BLaER1 (cell line): ENCODE data around the gene ANKRD65.
"Not testable (repeated sequence)": the region's sequence is repeated elsewhere in the genome, so short reads cannot be mapped to it uniquely, and the experiment has no call there.

ENCODE experiments used
- H3K27ac ChIP-seq: shearing (Covaris generic); formaldehyde crosslinking; 2 replicates; pipeline ENCODE4 v1.8.1; 2022
- H3K27me3 ChIP-seq: shearing (Covaris generic); formaldehyde crosslinking; 2 replicates; pipeline ENCODE4 v1.8.1; 2022
- H3K36me3 ChIP-seq: shearing (Covaris generic); formaldehyde crosslinking; 2 replicates; pipeline ENCODE4 v1.8.1; 2022
- H3K4me1 ChIP-seq: shearing (Covaris generic); formaldehyde crosslinking; 2 replicates; pipeline ENCODE4 v1.8.1; 2022
- H3K4me2 ChIP-seq: shearing (Covaris generic); formaldehyde crosslinking; 2 replicates; pipeline ENCODE4 v1.8.1; 2022
- H3K4me3 ChIP-seq: shearing (Covaris generic); formaldehyde crosslinking; 2 replicates; pipeline ENCODE4 v1.8.1; 2022
- H3K9ac ChIP-seq: shearing (Covaris generic); formaldehyde crosslinking; 2 replicates; pipeline ENCODE4 v1.8.1; 2022
- H3K9me3 ChIP-seq: shearing (Covaris generic); formaldehyde crosslinking; 2 replicates; pipeline ENCODE4 v1.8.1; 2022
- H4K20me1 ChIP-seq: shearing (Covaris generic); formaldehyde crosslinking; 2 replicates; pipeline ENCODE4 v1.8.1; 2022
- Cebpa-rat ChIP-seq: shearing (Covaris generic); IDR thresholded peaks from 2 replicates; pipeline ENCODE4 v1.8.1; 2022

Gene ANKRD65

GRCh38 chr1:1415751-1416150 is 5.3 kb downstream of the ANKRD65 start:
- H3K4me2 ChIP-seq = no peak overlapping the region
- H3K4me3 ChIP-seq = no peak overlapping the region
- H3K9me3 ChIP-seq = peaks cover 20% of the 10 kb centered on the region
- no peak overlapping the region for H3K9ac ChIP-seq
- H3K4me1 ChIP-seq = peaks cover 29% of the 10 kb centered on the region
- no peak overlapping the region for H3K27ac ChIP-seq
- H4K20me1 ChIP-seq = no peaks in the 10 kb centered on the region
- H3K27me3 ChIP-seq = no peaks in the 10 kb centered on the region
- peaks cover 17% of the 10 kb centered on the region for H3K36me3 ChIP-seq
- TF ChIP-seq Cebpa-rat = no peak

- not testable (repeated sequence) for H3K4me2 ChIP-seq, H3K9ac ChIP-seq, H3K27ac ChIP-seq, H3K27me3 ChIP-seq, H3K4me3 ChIP-seq
- Histone ChIP-seq H3K36me3 (peaks cover 35% of the 10 kb centered on the region), H4K20me1 (peaks cover 24% of the 10 kb centered on the region), H3K9me3 (peaks cover 25% of the 10 kb centered on the region), H3K4me1 (peaks cover 18% of the 10 kb centered on the region)
These were observed 8.7 kb downstream of the ANKRD65 start for GRCh38 chr1:1412311-1412902.

GRCh38 chr1:1411626-1412025 is 9.4 kb downstream of the ANKRD65 start:
- TF ChIP-seq Cebpa-rat = no peak
- H4K20me1 ChIP-seq = peaks cover 25% of the 10 kb centered on the region
- peaks cover 35% of the 10 kb centered on the region for H3K36me3 ChIP-seq
- no peak overlapping the region for H3K4me3 ChIP-seq
- no peaks in the 10 kb centered on the region for H3K27me3 ChIP-seq
- H3K9me3 ChIP-seq = peaks cover 25% of the 10 kb centered on the region
- H3K4me1 ChIP-seq = peaks cover 17% of the 10 kb centered on the region
- no peak overlapping the region for H3K27ac ChIP-seq
- H3K4me2 ChIP-seq = no peak overlapping the region
- no peak overlapping the region for H3K9ac ChIP-seq

- H4K20me1 ChIP-seq = peaks cover 37% of the 10 kb centered on the region
- H3K4me2 ChIP-seq, H3K9ac ChIP-seq, H3K27ac ChIP-seq, H3K27me3 ChIP-seq, H3K4me3 ChIP-seq: not testable (repeated sequence)
- peaks cover 46% of the 10 kb centered on the region for H3K36me3 ChIP-seq
- H3K4me1 ChIP-seq = peaks cover 29% of the 10 kb centered on the region
- peaks cover 25% of the 10 kb centered on the region for H3K9me3 ChIP-seq
These were observed 10.8 kb downstream of the ANKRD65 start for GRCh38 chr1:1410238-1410637.

GRCh38 chr1:1407636-1408318 is 13.3 kb downstream of the ANKRD65 start:
- TF ChIP-seq Cebpa-rat = no peak
- Histone ChIP-seq H3K4me3 (peak overlapping the region; percentile 81), H3K9me3 (peaks cover 25% of the 10 kb centered on the region), H3K27me3 (no peaks in the 10 kb centered on the region), H3K4me2 (peak overlapping the region; percentile 92), H3K9ac (peak overlapping the region; percentile 88), H3K36me3 (peaks cover 71% of the 10 kb centered on the region), H4K20me1 (peaks cover 61% of the 10 kb centered on the region), H3K27ac (peak overlapping the region; percentile 92), H3K4me1 (peaks cover 34% of the 10 kb centered on the region)

- peak within 1 kb of the TSS; percentile 92 for H3K27ac ChIP-seq
- H3K4me3 ChIP-seq = peak within 1 kb of the TSS; percentile 81
- peak within 1 kb of the TSS; percentile 92 for H3K4me2 ChIP-seq
- peaks cover 68% of the 10 kb centered on the region for H4K20me1 ChIP-seq
- peaks cover 74% of the 10 kb centered on the region for H3K36me3 ChIP-seq
- TF ChIP-seq Cebpa-rat = no peak
- peak within 1 kb of the TSS; percentile 88 for H3K9ac ChIP-seq
- H3K4me1 ChIP-seq = peaks cover 37% of the 10 kb centered on the region
- peaks cover 18% of the 10 kb centered on the region for H3K9me3 ChIP-seq
- H3K27me3 ChIP-seq = no peaks in the 10 kb centered on the region
These were observed 14.0 kb downstream of the ANKRD65 start, which contains the start of gene MRPL20 for GRCh38 chr1:1406821-1407635. Gene MRPL20, minus strand, starts transcription at chr1:1407293. Its CDS starts 76 bp downstream, at chr1:1407217.

- peak overlapping the region; percentile 92 for H3K4me2 ChIP-seq
- peak overlapping the region; percentile 88 for H3K9ac ChIP-seq
- no peak for TF ChIP-seq Cebpa-rat
- H3K27ac ChIP-seq = peak overlapping the region; percentile 92
- H3K36me3 ChIP-seq = peaks cover 74% of the 10 kb centered on the region
- H3K9me3 ChIP-seq = peaks cover 10% of the 10 kb centered on the region
- peaks cover 76% of the 10 kb centered on the region for H4K20me1 ChIP-seq
- H3K4me1 ChIP-seq = peaks cover 41% of the 10 kb centered on the region
- H3K27me3 ChIP-seq = no peaks in the 10 kb centered on the region
- H3K4me3 ChIP-seq = peak overlapping the region; percentile 81
These were observed 14.8 kb downstream of the ANKRD65 start for GRCh38 chr1:1406101-1406820.

- Histone ChIP-seq H3K36me3 (peaks cover 63% of the 10 kb centered on the region), H3K4me1 (peaks cover 47% of the 10 kb centered on the region), H4K20me1 (peaks cover 82% of the 10 kb centered on the region), H3K9ac (no peak overlapping the region), H3K27me3 (no peaks in the 10 kb centered on the region), H3K4me3 (no peak overlapping the region), H3K4me2 (no peak overlapping the region), H3K9me3 (no peaks in the 10 kb centered on the region), H3K27ac (no peak overlapping the region)
- TF ChIP-seq Cebpa-rat = no peak
These were observed 17.4 kb downstream of the ANKRD65 start for GRCh38 chr1:1403653-1404052.

- Histone ChIP-seq H3K36me3 (peaks cover 66% of the 10 kb centered on the region), H3K4me1 (peaks cover 44% of the 10 kb centered on the region), H4K20me1 (peaks cover 75% of the 10 kb centered on the region)
- H3K27ac ChIP-seq, H3K4me3 ChIP-seq, H3K4me2 ChIP-seq, H3K9me3 ChIP-seq, H3K9ac ChIP-seq, H3K27me3 ChIP-seq: not testable (repeated sequence)
These were observed 18.1 kb downstream of the ANKRD65 start for GRCh38 chr1:1402901-1403392.
